ENCODE data around the gene SYNE2.

DNA sequence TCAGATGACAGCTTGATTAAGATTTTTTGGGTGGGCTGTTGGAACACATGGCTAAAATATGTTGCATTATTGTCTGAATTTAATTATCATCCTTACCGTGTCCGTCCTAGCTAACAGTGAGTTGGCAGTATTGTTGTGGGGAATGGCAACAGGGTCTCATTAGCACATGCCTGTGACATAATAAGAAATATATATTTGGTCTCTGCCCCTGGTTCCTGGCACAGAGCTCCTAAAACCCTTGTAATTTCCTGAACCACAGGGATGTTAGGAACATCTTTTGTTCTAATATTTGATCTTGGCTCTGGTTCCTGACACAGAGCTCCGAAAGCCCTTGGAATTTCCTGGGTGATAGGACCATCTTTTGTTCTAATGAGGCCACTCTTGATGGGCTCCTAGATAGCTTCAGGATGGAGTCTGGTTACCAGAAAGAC is 76.0 kb downstream of the SYNE2 start:
- TF ChIP-seq SIN3A (IDR thresholded peaks at IDR 0.05; ENCODE audit: borderline replicate concordance, insufficient read depth, low read depth, low read length), result no peak
- no peak for TF ChIP-seq REST (IDR thresholded peaks at IDR 0.05; ENCODE audit: insufficient read depth in 1 of 2, low read depth in 2 of 2, low read length in 1 of 2)
- TF ChIP-seq, protein P1, sequence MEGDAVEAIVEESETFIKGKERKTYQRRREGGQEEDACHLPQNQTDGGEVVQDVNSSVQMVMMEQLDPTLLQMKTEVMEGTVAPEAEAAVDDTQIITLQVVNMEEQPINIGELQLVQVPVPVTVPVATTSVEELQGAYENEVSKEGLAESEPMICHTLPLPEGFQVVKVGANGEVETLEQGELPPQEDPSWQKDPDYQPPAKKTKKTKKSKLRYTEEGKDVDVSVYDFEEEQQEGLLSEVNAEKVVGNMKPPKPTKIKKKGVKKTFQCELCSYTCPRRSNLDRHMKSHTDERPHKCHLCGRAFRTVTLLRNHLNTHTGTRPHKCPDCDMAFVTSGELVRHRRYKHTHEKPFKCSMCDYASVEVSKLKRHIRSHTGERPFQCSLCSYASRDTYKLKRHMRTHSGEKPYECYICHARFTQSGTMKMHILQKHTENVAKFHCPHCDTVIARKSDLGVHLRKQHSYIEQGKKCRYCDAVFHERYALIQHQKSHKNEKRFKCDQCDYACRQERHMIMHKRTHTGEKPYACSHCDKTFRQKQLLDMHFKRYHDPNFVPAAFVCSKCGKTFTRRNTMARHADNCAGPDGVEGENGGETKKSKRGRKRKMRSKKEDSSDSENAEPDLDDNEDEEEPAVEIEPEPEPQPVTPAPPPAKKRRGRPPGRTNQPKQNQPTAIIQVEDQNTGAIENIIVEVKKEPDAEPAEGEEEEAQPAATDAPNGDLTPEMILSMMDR (IDR thresholded peaks at IDR 0.05), result no peak
- no peak for TF ChIP-seq TCF7L2 (IDR thresholded peaks at IDR 0.05; ENCODE audit: low read depth, low read length)
- no peak for TF ChIP-seq POLR2AphosphoS5 (IDR thresholded peaks at IDR 0.05; ENCODE audit: low read depth, low read length)

Data from Panc1 (cell line).